Limb (tissue), 2 donors: ENCODE measurements around the gene SERGEF.
A peak's percentile ranks its signal among the peaks of the same experiment; 100 is the strongest.

Experiments
- DNase-seq, 2 donors: peaks; one replicate each; pipeline ENCODE4 v3.0.0-alpha.2; 2016; ENCODE audit errors: extremely low spot score in 2 of 2

Gene SERGEF

GRCh38 chr11:17771841-17772401 lies 240.9 kb downstream of the SERGEF start:
- DNase-seq, result no peak

- no peak for DNase-seq
These were observed 241.4 kb downstream of the SERGEF start for GRCh38 chr11:17771415-17771814.

GRCh38 chr11:17770917-17771316 lies 241.9 kb downstream of the SERGEF start:
- no peak for DNase-seq

GRCh38 chr11:17770048-17770652 lies 242.7 kb downstream of the SERGEF start:
- DNase-seq, result no peak

GRCh38 chr11:17769218-17769617 lies 243.6 kb downstream of the SERGEF start:
- no peak for DNase-seq

- no peak for DNase-seq
These were observed 244.3 kb downstream of the SERGEF start for GRCh38 chr11:17768547-17768946.

- no peak for DNase-seq
These were observed 244.9 kb downstream of the SERGEF start for GRCh38 chr11:17767914-17768313.

GRCh38 chr11:17767301-17767885 lies 245.5 kb downstream of the SERGEF start:
- DNase-seq, result no peak

GRCh38 chr11:17766590-17766989 lies 246.3 kb downstream of the SERGEF start:
- DNase-seq, result no peak

- DNase-seq, result no peak
These were observed 246.8 kb downstream of the SERGEF start for GRCh38 chr11:17766073-17766359.

- peak in 1 of 2 donors; percentile 50 for DNase-seq
These were observed 247.3 kb downstream of the SERGEF start for GRCh38 chr11:17765356-17766072.

- no peak for DNase-seq
These were observed 248.2 kb downstream of the SERGEF start for GRCh38 chr11:17764446-17765218.

GRCh38 chr11:17763703-17764102 lies 249.1 kb downstream of the SERGEF start:
- no peak for DNase-seq

GRCh38 chr11:17763244-17763643 lies 249.6 kb downstream of the SERGEF start:
- no peak for DNase-seq

- DNase-seq, result no peak
These were observed 250.4 kb downstream of the SERGEF start for GRCh38 chr11:17762309-17762974.

GRCh38 chr11:17760102-17761029 lies 252.5 kb downstream of the SERGEF start:
- DNase-seq, result no peak

- DNase-seq, result no peak
These were observed 257.0 kb downstream of the SERGEF start for GRCh38 chr11:17755891-17756290.

GRCh38 chr11:17753641-17754040 lies 259.2 kb downstream of the SERGEF start:
- no peak for DNase-seq

GRCh38 chr11:17753153-17753552 lies 259.7 kb downstream of the SERGEF start:
- no peak for DNase-seq

- DNase-seq, result no peak
These were observed 260.7 kb downstream of the SERGEF start for GRCh38 chr11:17752144-17752543.
